OCI-LY7 (cell line): ENCODE measurements around the gene LSR.

ENCODE experiments used
- CTCF ChIP-seq: fragments of 200-600 bp; sonication (generic); conservative IDR thresholded peaks from 2 replicates; pipeline ENCODE4 v1.5.1; 2014; ENCODE audit warnings: mild to moderate bottlenecking, antibody characterized with exemption, low read length, moderate library complexity, mixed read lengths
- EZH2phosphoT487 ChIP-seq: fragments of 200-600 bp; sonication (generic); IDR thresholded peaks from 2 replicates; pipeline ENCODE4 v1.6.1; 2018; ENCODE audit warnings: low read depth, borderline replicate concordance, mild to moderate bottlenecking, mixed run types, antibody characterized with exemption, low read length, moderate library complexity, mixed read lengths

- TF ChIP-seq CTCF (no peak), EZH2phosphoT487 (no peak)
These were observed 67.8 kb downstream of the LSR start for GRCh38 chr19:35316560-35316959.
